IPS-11a (cell line): Measurements from ENCODE around the gene KIAA1217.

Experiments
- H3K4me3 ChIP-seq: one replicate; pipeline ENCODE4 v1.5.1; 2013; ENCODE audit warnings: low read depth, low read length, control low read depth

KIAA1217 gene

DNA sequence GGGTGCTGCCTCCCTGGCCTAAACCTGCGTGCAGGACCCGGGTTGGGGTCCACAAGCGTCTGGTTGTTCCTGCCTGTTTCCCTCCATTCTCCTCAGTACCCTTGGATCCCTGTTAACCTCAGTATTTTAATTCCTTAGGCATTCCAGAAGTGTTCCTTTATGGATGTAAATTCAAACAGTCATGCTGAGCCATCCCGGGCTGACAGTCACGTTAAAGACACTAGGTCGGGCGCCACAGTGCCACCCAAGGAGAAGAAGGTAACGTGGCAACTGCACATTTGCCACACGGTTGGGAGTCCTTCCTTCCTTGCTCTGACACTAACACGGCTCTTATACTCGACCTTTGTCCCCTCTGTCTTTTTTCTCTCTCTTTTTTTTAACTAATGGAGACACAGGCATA lies 327.7 kb downstream of the KIAA1217 start:
- no peak overlapping the region for H3K4me3 ChIP-seq

- no peak overlapping the region for H3K4me3 ChIP-seq
These were observed 332.4 kb downstream of the KIAA1217 start for GRCh38 chr10:24541239-24541753.

- H3K4me3 ChIP-seq = no peak overlapping the region
These were observed 333.7 kb downstream of the KIAA1217 start for GRCh38 chr10:24542314-24543270.

DNA sequence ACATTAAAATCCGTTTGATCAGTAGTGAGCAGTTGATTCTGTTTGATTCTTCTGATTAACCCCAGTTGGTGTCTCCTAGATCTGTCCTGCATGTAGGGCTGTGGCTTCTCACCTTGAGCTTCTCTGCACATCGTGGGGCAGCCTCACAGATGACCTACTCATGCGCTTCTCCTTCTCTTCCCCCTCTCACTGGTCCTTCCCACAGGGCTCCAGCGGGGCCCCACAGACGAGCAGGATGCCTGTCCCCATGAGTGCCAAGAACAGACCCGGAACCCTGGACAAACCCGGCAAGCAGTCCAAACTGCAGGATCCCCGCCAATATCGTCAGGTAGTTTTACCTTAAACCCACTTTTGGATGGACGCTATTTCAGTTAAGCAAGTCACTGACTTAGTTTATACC lies 335.8 kb downstream of the KIAA1217 start:
- no peak overlapping the region for H3K4me3 ChIP-seq

- no peak overlapping the region for H3K4me3 ChIP-seq
These were observed 336.6 kb downstream of the KIAA1217 start for GRCh38 chr10:24545585-24545984.

DNA sequence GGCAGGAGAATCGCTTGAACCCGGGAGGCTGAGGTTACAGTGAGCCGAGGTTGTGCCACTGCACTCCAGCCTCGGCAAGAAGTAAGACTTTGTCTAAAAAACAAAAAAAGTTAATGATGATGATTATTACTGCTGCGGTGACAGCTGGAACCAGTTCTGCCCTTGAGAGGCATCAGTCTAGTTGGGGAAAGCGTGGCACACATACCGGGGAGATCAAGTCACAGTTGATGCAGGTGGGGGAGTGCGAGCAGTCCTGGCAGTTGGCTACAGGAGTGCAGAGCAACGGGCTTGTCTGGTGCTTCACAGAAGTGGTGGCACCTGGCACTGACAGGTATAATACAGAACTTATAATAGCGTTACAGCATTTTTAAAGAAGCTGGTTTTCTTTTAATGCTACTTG lies 341.7 kb downstream of the KIAA1217 start:
- H3K4me3 ChIP-seq = no peak overlapping the region

- H3K4me3 ChIP-seq = no peak overlapping the region
These were observed 342.2 kb downstream of the KIAA1217 start for GRCh38 chr10:24551161-24551560.

DNA sequence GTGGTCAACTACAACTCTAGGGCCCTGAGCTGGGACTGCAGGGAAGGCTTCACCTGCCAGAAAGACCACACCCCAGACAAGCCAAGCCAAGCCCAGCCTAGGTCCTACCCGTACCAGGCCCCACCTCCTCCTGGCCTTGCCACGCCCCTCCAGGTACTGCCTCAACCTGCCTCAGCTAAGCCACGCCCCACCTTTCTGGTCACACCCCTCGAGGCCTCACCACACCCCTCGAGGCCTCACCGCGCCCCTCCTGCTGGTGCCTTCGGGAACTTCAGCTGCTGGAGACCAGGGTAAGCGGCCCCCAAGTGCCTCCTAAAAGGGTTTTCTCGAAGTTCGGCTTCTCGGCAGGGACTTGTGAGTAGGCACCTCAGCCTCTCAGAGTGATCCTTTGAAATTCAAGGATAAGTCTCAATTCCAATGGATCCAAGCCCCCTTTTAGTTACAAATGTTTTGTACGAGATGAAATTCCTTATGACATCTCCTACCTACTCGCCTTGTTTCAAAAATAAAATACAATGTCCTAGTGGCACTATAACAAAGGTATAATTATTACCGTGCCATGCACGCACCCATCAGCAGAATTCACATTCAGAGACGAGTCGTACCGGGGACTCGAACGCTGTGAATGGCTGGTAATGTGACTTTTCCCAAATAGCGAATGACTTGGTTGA lies 343.5 kb downstream of the KIAA1217 start:
- H3K4me3 ChIP-seq = no peak overlapping the region

GRCh38 chr10:24553051-24553612 lies 344.2 kb downstream of the KIAA1217 start:
- no peak overlapping the region for H3K4me3 ChIP-seq

GRCh38 chr10:24554036-24554435 lies 345.1 kb downstream of the KIAA1217 start:
- H3K4me3 ChIP-seq = no peak overlapping the region

DNA sequence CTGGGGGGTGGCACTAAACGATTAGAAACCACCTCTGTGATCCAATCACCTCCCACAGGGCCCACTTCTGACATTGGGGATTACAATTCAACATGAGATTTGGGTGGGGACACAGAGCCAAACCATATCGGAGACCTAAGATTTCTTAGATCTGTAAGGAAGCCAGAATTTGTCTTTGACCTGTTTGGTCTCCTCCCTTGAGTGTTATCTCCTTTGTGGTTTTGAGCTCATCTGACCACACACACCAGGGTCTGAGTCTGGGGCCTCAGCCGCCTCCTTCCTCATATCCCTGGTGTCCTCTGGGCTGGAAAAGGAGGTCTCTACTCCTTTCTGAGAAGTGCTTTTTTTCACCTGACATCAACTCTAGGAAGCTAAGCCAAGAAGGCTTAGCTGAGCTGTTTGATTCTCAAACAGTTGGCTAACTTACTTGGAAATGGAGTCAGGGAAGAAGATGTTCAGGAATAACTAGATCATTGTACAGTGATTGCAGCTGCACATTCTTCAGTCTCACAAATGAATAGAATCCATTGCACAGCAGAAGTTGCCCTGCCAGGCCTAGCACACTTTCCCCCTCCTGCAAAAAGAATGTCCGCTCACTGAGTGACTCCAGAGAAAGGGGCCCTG lies 347.3 kb downstream of the KIAA1217 start:
- no peak overlapping the region for H3K4me3 ChIP-seq

DNA sequence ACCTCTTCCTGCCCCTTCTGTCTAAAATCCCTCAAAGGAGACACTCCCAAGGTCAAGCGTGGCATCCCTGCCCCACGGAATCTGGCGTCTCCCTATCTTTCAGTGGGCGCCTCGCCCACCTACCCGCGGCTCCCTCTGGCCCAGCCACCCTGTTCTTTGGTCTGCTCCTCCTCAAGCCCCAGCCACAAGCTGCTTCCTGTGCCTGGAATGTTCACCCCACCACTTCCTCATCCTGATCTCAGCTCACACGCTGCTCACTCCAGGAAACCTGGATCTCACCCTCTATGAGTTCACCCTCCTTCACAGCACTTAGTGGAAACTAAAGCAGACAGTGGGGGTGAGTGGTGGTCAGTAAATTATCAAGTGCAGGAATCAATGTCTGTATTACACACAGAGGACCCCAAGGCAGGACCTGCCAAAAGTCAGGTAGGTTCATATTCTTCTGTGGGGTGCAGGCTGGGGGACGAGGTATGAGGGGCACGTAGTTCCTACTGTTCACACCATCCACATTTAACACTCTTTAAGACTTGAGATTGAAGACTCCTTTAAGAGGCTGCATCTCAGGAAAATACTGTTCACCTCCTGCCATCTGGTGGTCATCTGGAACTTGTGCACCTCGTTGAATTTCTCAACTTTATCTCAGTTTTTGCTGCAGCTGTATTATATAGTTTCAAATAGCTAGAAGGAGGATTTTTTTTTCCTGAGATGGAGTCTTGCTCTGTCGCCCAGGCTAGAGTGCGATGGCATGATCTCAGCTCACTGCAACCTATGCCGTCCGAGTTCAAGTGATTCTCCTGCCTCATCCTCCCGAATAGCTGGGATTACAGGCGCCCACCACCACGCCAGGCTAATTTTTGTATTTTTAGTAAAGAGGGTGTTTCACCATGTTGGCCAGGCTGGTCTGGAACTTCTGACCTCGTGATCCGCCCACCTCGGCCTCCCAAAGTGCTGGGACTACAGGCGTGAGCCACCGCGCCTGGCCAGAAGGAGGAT lies 348.1 kb downstream of the KIAA1217 start:
- H3K4me3 ChIP-seq = no peak overlapping the region

GRCh38 chr10:24561453-24561852 lies 352.5 kb downstream of the KIAA1217 start:
- H3K4me3 ChIP-seq = no peak overlapping the region

DNA sequence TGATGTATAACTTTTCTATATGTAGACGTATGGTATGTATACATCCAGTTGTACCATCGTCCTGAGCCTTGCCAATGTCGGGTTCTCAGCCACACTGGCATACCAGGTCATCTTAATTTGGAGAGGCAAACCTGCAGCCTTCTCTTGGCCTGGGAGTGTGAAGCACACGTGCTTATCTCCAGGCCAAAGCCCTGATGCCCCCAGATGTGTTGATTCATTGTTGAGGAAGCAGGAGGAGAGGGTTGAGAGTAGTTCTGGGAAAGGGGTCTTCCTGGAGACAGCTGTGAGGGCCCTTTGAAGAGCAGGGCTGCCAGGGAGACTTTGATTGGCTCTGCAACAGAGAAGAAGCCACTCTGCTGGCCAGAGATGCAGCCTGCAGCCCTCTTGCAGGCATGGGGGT lies 359.1 kb downstream of the KIAA1217 start:
- H3K4me3 ChIP-seq = no peak overlapping the region

DNA sequence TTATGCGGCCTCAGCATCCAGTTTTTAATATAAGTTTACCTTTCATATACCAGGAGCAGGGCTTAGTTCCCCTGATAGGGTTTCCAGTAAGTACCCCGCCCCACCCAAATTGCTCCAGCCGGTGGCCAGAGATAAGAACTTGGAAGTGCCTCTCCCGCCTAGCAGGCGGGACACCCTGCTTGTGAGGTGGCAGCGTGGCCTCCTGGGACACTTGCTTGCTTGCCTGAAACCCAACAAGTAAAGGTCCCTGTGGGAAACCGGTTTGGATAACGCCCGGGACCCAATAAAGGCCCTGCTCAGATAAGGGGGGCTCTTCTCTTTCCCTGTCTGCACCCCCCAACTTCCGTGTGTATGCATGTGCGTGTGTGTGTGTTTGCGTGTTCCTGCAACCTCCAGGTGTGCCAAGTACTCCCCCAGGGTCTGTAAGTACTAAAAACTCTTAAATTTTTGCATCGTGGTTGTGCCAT lies 360.4 kb downstream of the KIAA1217 start:
- H3K4me3 ChIP-seq = no peak overlapping the region

GRCh38 chr10:24569828-24570657 lies 361.1 kb downstream of the KIAA1217 start:
- H3K4me3 ChIP-seq = no peak overlapping the region

GRCh38 chr10:24570658-24571426 lies 361.9 kb downstream of the KIAA1217 start:
- no peak overlapping the region for H3K4me3 ChIP-seq

DNA sequence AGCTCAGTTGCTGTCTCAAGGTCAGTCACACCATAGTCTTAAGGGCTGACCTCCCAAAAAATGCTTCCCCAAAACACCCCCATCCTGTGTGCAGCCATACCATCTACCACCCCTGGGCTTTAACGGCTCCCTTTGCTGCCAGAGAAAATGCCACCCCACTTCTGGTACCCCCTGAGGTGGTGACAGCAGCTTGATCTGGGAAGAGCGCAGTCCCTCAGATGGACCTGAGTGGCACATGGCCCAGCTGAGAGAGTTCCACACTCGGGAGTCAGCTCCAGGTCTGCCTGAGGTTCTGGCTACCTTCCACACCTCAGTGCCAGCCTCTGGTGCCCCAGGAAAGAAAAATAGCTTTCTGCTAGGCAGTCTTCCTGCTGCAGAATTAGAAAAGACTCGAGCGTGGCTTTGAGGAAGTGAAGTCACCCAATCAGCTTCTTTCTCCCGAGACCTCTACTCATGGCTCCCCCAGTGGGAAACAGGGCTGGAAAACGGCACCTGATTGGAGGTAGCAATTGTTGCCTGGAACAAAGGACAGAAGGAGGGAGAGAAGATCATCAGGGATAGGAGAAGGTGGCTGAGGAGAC lies 363.0 kb downstream of the KIAA1217 start:
- no peak overlapping the region for H3K4me3 ChIP-seq
